A549 (cell line): Measurements from ENCODE around the gene CTSC. TPM values are rescaled to one million over a fixed set of nuclear protein-coding genes. Genes with fewer than 3 reads are reported as not detected.

ENCODE experiments used
- ATAC-seq, 2 experiments: fragments of 200-7000 bp in 1 of 2; fragments of >200 bp in 1 of 2; cut with Nextera tagmentation in 1 of 2; cut with Tn5 transposase in 1 of 2; 3 replicates each; pipeline versions ENCODE4 v1.8.0 to v1.9.1; 2018 to 2020; ENCODE audit warnings: mild to moderate bottlenecking in 1 of 2, moderate library complexity in 1 of 2
- CTCF ChIA-PET: fragments of 300-600 bp; sonication (Branson Sonifier 250); formaldehyde crosslinking; extraction: SDS; loops from one replicate; lab custom pipeline; 2021; ENCODE audit warnings: antibody characterized with exemption, inconsistent platforms; lab: Yijun Ruan, JAX
- POLR2A ChIA-PET: fragments of 350-600 bp; formaldehyde crosslinking; extraction: SDS; loops from one replicate; lab custom pipeline; 2021; ENCODE audit warnings: antibody characterized with exemption, inconsistent platforms; lab: Yijun Ruan, JAX
- DNase-seq, 2 experiments: peaks; one replicate each; pipeline versions ENCODE4 v3.0.0 to v3.0.0-alpha.2; 2011 to 2016; ENCODE audit warnings: low read depth in 1 of 2, low spot score in 1 of 2
- FAIRE-seq: peaks from 2 replicates; lab custom pipeline; 2011; peaks lifted over from hg19 to GRCh38; lab: Jason Lieb, UNC
- H3K27ac ChIP-seq, 2 experiments: fragments of >200 bp; sonication (Bioruptor Twin); formaldehyde crosslinking; 3 replicates each; pipeline ENCODE4 v1.5.1; 2016 to 2017
- H3K4me1 ChIP-seq: fragments of >200 bp; sonication (Bioruptor Twin); formaldehyde crosslinking; 3 replicates; pipeline ENCODE4 v1.6.1; 2016
- H3K4me2 ChIP-seq: fragments of >200 bp; sonication (Bioruptor Twin); formaldehyde crosslinking; 3 replicates; pipeline ENCODE4 v1.6.1; 2016
- H3K4me3 ChIP-seq: fragments of >200 bp; sonication (Bioruptor Twin); formaldehyde crosslinking; 3 replicates; pipeline ENCODE4 v1.5.1; 2016
- H3K9me3 ChIP-seq: fragments of >200 bp; sonication (Bioruptor Twin); formaldehyde crosslinking; 3 replicates; pipeline ENCODE4 v1.6.1; 2016
- BCL3 ChIP-seq: fragments of >200 bp; sonication (Bioruptor Twin); formaldehyde crosslinking; IDR thresholded peaks from 3 replicates; pipeline ENCODE4 v1.6.1; 2016
- CBX2 ChIP-seq: fragments of 200-600 bp; sonication (generic); IDR thresholded peaks from 2 replicates; pipeline ENCODE4 v1.6.1; 2016; ENCODE audit warnings: low read depth, mild to moderate bottlenecking, borderline replicate concordance
- CBX8 ChIP-seq: fragments of 200-600 bp; sonication (generic); IDR thresholded peaks from 2 replicates; pipeline ENCODE4 v1.6.1; 2016
- CHD4 ChIP-seq: fragments of 200-600 bp; sonication (generic); IDR thresholded peaks from 2 replicates; pipeline ENCODE4 v1.6.1; 2016; ENCODE audit warnings: antibody characterized with exemption, mild to moderate bottlenecking, borderline replicate concordance
- CTCF ChIP-seq: fragments of >200 bp; sonication (Bioruptor Twin); formaldehyde crosslinking; IDR thresholded peaks from 3 replicates; pipeline ENCODE4 v1.5.1; 2016
- ELK1 ChIP-seq: fragments of 150-350 bp; IDR thresholded peaks from 2 replicates; pipeline ENCODE4 v1.6.1; 2014; ENCODE audit warnings: low read depth, mild to moderate bottlenecking, low read length
- FOSL2 ChIP-seq, 2 experiments: fragments of 450-650 bp in 1 of 2; fragments of >200 bp in 1 of 2; sonication (Bioruptor Twin) in 1 of 2; formaldehyde crosslinking; IDR thresholded peaks; 2 replicates each; pipeline versions ENCODE4 v1.5.0 to v1.6.1; 2016 to 2020; ENCODE audit warnings: mild to moderate bottlenecking in 1 of 2, moderate library complexity in 1 of 2
- FOXS1 ChIP-seq: fragments of 250-450 bp; sonication (Bioruptor Pico); IDR thresholded peaks from 2 replicates; pipeline ENCODE4 v1.5.0; 2020; ENCODE audit warnings: mild to moderate bottlenecking, moderate library complexity
- GATA3 ChIP-seq: IDR thresholded peaks from 2 replicates; pipeline ENCODE4 v1.6.1; 2012; ENCODE audit warnings: borderline replicate concordance
- HMGXB4 ChIP-seq: fragments of 250-450 bp; sonication (Bioruptor Pico); IDR thresholded peaks from 2 replicates; pipeline ENCODE4 v1.5.0; 2021; ENCODE audit warnings: mild to moderate bottlenecking, moderate library complexity, borderline replicate concordance
- HOXA7 ChIP-seq: fragments of 250-450 bp; sonication (Bioruptor Pico); IDR thresholded peaks from 2 replicates; pipeline ENCODE4 v1.5.0; 2020; ENCODE audit warnings: mild to moderate bottlenecking, moderate library complexity
- JUN ChIP-seq, 2 experiments: fragments of >200 bp; sonication (Bioruptor Twin); formaldehyde crosslinking; IDR thresholded peaks; 2 replicates in 1 of 2; 3 replicates in 1 of 2; pipeline ENCODE4 v1.6.1; 2016 to 2017
- JUNB ChIP-seq: fragments of >200 bp; sonication (Bioruptor Twin); formaldehyde crosslinking; IDR thresholded peaks from 2 replicates; pipeline ENCODE4 v1.6.1; 2016
- MAX ChIP-seq: IDR thresholded peaks from 2 replicates; pipeline ENCODE4 v1.6.1; 2012
- MAZ ChIP-seq: fragments of 150-350 bp; IDR thresholded peaks from 2 replicates; pipeline ENCODE4 v1.6.1; 2014; ENCODE audit warnings: antibody characterized with exemption, low read depth, low read length, borderline replicate concordance
- NFE2L2 ChIP-seq: fragments of 150-350 bp; conservative IDR thresholded peaks from 2 replicates; pipeline ENCODE4 v1.6.1; 2014; ENCODE audit warnings: low read length
- NPAS2 ChIP-seq: fragments of 250-450 bp; sonication (Bioruptor Pico); IDR thresholded peaks from 2 replicates; pipeline ENCODE4 v1.8.0; 2022; ENCODE audit warnings: mild to moderate bottlenecking, moderate library complexity, borderline replicate concordance
- PBX3 ChIP-seq: IDR thresholded peaks from 2 replicates; pipeline ENCODE4 v1.6.1; 2012
- PHF8 ChIP-seq: fragments of 200-600 bp; sonication (generic); IDR thresholded peaks from 2 replicates; pipeline ENCODE4 v1.6.1; 2016; ENCODE audit warnings: low read depth, mild to moderate bottlenecking, antibody characterized with exemption, moderate library complexity, borderline replicate concordance
- POLR2AphosphoS2 ChIP-seq: conservative IDR thresholded peaks from 2 replicates; pipeline ENCODE4 v1.6.1; 2012; ENCODE audit warnings: low read length, improper control_type of control experiment, inconsistent platforms
- SMC3 ChIP-seq: fragments of >200 bp; sonication (Bioruptor Twin); formaldehyde crosslinking; IDR thresholded peaks from 3 replicates; pipeline ENCODE4 v1.6.1; 2018; ENCODE audit warnings: inconsistent platforms
- TFCP2L1 ChIP-seq: fragments of 250-450 bp; sonication (Bioruptor Pico); IDR thresholded peaks from 2 replicates; pipeline ENCODE4 v1.5.0; 2021; ENCODE audit warnings: mild to moderate bottlenecking
- TP53 ChIP-seq: fragments of 250-450 bp; sonication (Bioruptor Pico); IDR thresholded peaks from 2 replicates; pipeline ENCODE4 v1.5.0; 2021; ENCODE audit warnings: mild to moderate bottlenecking, moderate library complexity
- ZC3H11A ChIP-seq: fragments of 450-650 bp; IDR thresholded peaks from 2 replicates; pipeline ENCODE4 v1.6.1; 2014; ENCODE audit warnings: antibody characterized with exemption, mild to moderate bottlenecking
- ZNF302 ChIP-seq: fragments of 250-450 bp; sonication (Bioruptor Pico); IDR thresholded peaks from 2 replicates; pipeline ENCODE4 v1.9.0; 2021; ENCODE audit warnings: inconsistent platforms, mild to moderate bottlenecking, moderate library complexity
- WGBS: methylation state at CpG from one replicate; pipeline ENCODE4 v1.1.6; 2017; ENCODE audit errors: missing lambda C conversion rate; 5-methylcytosine and 5-hydroxymethylcytosine counted together
- polyA plus RNA-seq, 4 experiments: library from polyadenylated mRNA; depleted of rRNA in 3 of 4; stranded (reverse); fragments of >200 nt; fragmentation: RNase III in 1 of 4; extraction: RNeasy Plus Mini Kit Qiagen cat#74134 plus additional on column Dnase treatment in 1 of 4; gene quantifications; 2 replicates in 3 of 4; 3 replicates in 1 of 4; pipeline ENCODE4 v1.2.3, GENCODE V29; 2011 to 2017
- TF ChIP-seq, protein P1 (sequence below): fragments of >200 bp; sonication (Bioruptor Twin); formaldehyde crosslinking; IDR thresholded peaks from 2 replicates; pipeline ENCODE4 v1.6.1; 2016

Gene CTSC
- polyA plus RNA-seq, 2 of the 4 experiments (the other 2 are of a cell fraction): 50.0 to 118 TPM

DNA sequence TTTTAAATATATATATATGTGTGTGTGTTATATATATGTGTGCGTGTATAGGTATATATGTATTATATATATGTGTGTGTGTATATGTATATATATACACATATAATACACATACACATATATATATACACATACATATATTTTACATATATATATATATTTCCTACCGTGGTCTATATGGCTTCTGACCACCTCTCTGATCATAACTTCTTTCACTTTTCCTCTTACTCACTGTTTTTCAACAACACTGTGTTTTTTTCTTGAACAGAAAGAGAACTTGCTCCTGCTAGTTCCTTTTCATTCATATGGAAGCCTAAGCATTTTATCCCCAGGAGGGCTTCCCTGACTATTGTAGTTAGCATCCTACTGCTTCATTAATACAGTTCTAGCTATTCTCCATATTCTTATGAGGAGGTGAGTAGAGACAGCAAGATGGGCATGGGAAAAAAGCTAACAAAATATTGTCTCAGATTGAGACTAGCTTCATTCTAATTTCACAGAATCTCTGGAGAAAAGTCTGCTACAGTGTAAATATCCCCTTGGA lies 38.5 kb upstream of the CTSC start:
- ATAC-seq (no peak), FAIRE-seq (no peak), DNase-seq (no peak)
- POLR2A ChIA-PET: no interaction called here
- TF ChIP-seq BCL3: no peak
- TF ChIP-seq FOSL2 (IDR thresholded peaks at IDR 0.05): no peak
- TF ChIP-seq FOSL2 (CRISPR knock-in tag; IDR thresholded peaks at IDR 0.05): no peak
- TF ChIP-seq PHF8: no peak
- no peak for TF ChIP-seq SMC3
- no peak for TF ChIP-seq FOXS1 (CRISPR knock-in tag)
- TF ChIP-seq NPAS2 (CRISPR knock-in tag): no peak
- TF ChIP-seq ZC3H11A: no peak
- no peak for TF ChIP-seq GATA3
- TF ChIP-seq HMGXB4: no peak
- CTCF ChIA-PET: interaction anchor here (1.5 kb wide), 1 partner anchor 12 kb away, joined by 3 read pairs; no protein-coding TSS in a partner anchor
- Histone ChIP-seq H3K4me3 (no peak overlapping the region), H3K27ac (no peak overlapping the region), H3K9me3 (no peaks in the 10 kb centered on the region), H3K4me1 (peaks cover 14% of the 10 kb centered on the region; the same call in 2 of the 3 replicates), H3K4me2 (no peak overlapping the region)
- 60% methylated on average over 2 of the region's 2 CpGs for WGBS

- no peaks in the 10 kb centered on the region for H3K9me3 ChIP-seq
- FAIRE-seq: no peak
- H3K4me1 ChIP-seq: no peaks in the 10 kb centered on the region
- no peak overlapping the region for H3K27ac ChIP-seq
- ATAC-seq: no peak
- CTCF ChIA-PET: no interaction called here
- H3K4me2 ChIP-seq: no peak overlapping the region
- WGBS: 65% methylated on average over 2 of the region's 2 CpGs
- POLR2A ChIA-PET: no interaction called here
- no peak for DNase-seq
- no peak for TF ChIP-seq CBX2
- no peak overlapping the region for H3K4me3 ChIP-seq
Measured at GRCh38 chr11:88370782-88371181, 33.2 kb upstream of the CTSC start.

DNA sequence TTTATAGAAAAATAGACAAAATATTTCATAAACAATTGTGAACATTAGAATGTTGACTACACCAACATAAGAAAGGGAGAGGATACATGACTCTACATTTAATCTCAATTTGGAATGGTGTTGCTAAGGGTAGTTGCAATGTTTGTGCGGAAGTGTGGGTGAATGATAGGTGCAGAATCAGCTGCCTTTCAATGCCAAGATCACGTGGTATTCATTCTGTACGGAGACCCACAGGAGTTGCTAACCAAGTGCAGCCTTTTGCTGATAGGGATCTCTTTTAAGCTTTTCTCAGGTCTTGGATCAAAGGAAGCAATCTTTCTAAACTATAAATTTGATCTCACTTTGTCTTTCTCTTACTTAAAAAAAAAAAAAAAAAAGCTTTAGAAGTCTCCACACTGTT lies 29.8 kb upstream of the CTSC start:
- POLR2A ChIA-PET: interaction anchor here (0.6 kb wide), 1 partner anchor 170 kb away, joined by 5 read pairs; no protein-coding TSS in a partner anchor
- no peak for ATAC-seq
- WGBS: 83% methylated on average over 3 of the region's 3 CpGs
- TF ChIP-seq POLR2AphosphoS2: no peak
- TF ChIP-seq NFE2L2: no peak
- no peak for TF ChIP-seq ZNF302 (CRISPR knock-in tag)
- no peak for TF ChIP-seq TP53
- TF ChIP-seq ELK1: no peak
- TF ChIP-seq, protein P1, sequence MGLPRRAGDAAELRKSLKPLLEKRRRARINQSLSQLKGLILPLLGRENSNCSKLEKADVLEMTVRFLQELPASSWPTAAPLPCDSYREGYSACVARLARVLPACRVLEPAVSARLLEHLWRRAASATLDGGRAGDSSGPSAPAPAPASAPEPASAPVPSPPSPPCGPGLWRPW: no peak
- TF ChIP-seq PBX3: no peak
- TF ChIP-seq JUNB: no peak
- TF ChIP-seq SMC3: no peak
- TF ChIP-seq MAZ: no peak
- no peak for TF ChIP-seq CBX8
- no peak for TF ChIP-seq PHF8
- TF ChIP-seq HOXA7 (CRISPR knock-in tag): no peak
- TF ChIP-seq JUN (IDR thresholded peaks at IDR 0.05): no peak
- TF ChIP-seq FOXS1 (CRISPR knock-in tag): no peak
- TF ChIP-seq CTCF: no peak
- no peak for TF ChIP-seq TFCP2L1
- TF ChIP-seq CHD4: no peak
- TF ChIP-seq MAX: no peak

More for the DNA sequence above, 29.8 kb upstream of the CTSC start:
- Histone ChIP-seq H3K27ac (no peak overlapping the region), H3K4me3 (no peak overlapping the region), H3K4me2 (no peak overlapping the region), H3K4me1 (peaks cover 8% of the 10 kb centered on the region; the same call in 2 of the 3 replicates), H3K9me3 (no peaks in the 10 kb centered on the region)
- FAIRE-seq (no peak), DNase-seq (no peak)
- CTCF ChIA-PET: no interaction called here
